ENCODE data around the gene ADAMTS12.

DNA sequence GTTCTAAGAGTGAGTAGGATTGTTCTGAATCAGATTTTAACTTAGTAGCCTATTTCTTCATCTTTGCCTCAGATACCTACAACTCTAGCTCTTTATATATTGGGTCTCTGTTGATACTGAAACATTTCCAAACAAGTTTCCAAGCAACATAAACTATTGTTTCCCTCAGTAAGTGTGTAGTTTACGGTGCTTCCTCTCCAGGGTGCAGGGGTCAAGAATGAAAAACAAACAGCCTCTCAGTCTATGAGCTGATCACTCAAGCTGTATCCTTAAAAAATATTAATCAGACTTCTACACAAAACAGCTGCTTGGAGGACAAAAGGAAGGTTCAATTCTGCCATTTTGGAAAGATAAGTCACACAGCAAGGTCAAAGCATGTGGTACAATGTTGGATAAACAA is 75.0 kb downstream of the ADAMTS12 start:
- TF ChIP-seq EZH2 (IDR thresholded peaks at IDR 0.05; ENCODE audit: insufficient read depth, poor library complexity, severe bottlenecking) = no peak
- TF ChIP-seq EZH2phosphoT487 (IDR thresholded peaks at IDR 0.05; ENCODE audit: insufficient read depth, low read depth) = no peak

Data from GM23248 (cell line).